Thymus (tissue), 11 donors: ENCODE results near the gene CEACAM18. TPM values are rescaled to one million over a fixed set of nuclear protein-coding genes. Genes with fewer than 3 reads are reported as not detected.
"Not testable (repeated sequence)": the region's sequence is repeated elsewhere in the genome, so short reads cannot be mapped to it uniquely, and the experiment has no call there.

ENCODE experiments used
- DNase-seq, 9 donors: peaks; one replicate each; pipeline ENCODE4 v3.0.0-alpha.2; 2013; ENCODE audit warnings: low spot score in 9 of 9, low read depth in 6 of 9, missing footprints in 1 of 9
- H3K27ac ChIP-seq, 2 donors: one replicate each; pipeline ENCODE4 v1.5.1; 2013; ENCODE audit warnings: control low read depth in 1 of 2, low read depth in 1 of 2, low read length in 1 of 2, mild to moderate bottlenecking in 1 of 2, moderate library complexity in 1 of 2
- H3K27me3 ChIP-seq, 2 donors: one replicate each; pipeline ENCODE4 v1.5.1; 2013; ENCODE audit warnings: low read length in 1 of 2; ENCODE audit not compliant: control insufficient read depth in 2 of 2, insufficient read depth in 1 of 2
- H3K36me3 ChIP-seq, 2 donors: one replicate each; pipeline ENCODE4 v1.5.1; 2013; ENCODE audit warnings: low read length in 1 of 2, mild to moderate bottlenecking in 1 of 2, moderate library complexity in 1 of 2; ENCODE audit not compliant: control insufficient read depth in 2 of 2, insufficient read depth in 2 of 2
- H3K4me1 ChIP-seq, 2 donors: one replicate each; pipeline ENCODE4 v1.5.1; 2013; ENCODE audit warnings: low read length in 2 of 2; ENCODE audit not compliant: control insufficient read depth in 2 of 2, insufficient read depth in 2 of 2
- H3K4me3 ChIP-seq, 2 donors: one replicate each; pipeline ENCODE4 v1.5.1; 2013; ENCODE audit warnings: low read length in 2 of 2, control low read depth in 1 of 2, mild to moderate bottlenecking in 1 of 2
- H3K9me3 ChIP-seq, 2 donors: one replicate each; pipeline ENCODE4 v1.5.1; 2013; ENCODE audit warnings: low read length in 1 of 2, mild to moderate bottlenecking in 1 of 2; ENCODE audit not compliant: control insufficient read depth in 2 of 2, insufficient read depth in 1 of 2
- WGBS: extraction: QIAGEN DNeasy Blood & Tissue Kit; methylation state at CpG from one replicate; pipeline ENCODE4 v1.1.7; 2013; 5-methylcytosine and 5-hydroxymethylcytosine counted together
- polyA plus RNA-seq: library from polyadenylated mRNA; stranded (reverse); fragments of 200-250 nt; gene quantifications from one replicate; pipeline ENCODE4 v1.2.3, GENCODE V29; 2013
- total RNA-seq: library from RNA; stranded (reverse); fragments of 120-200 nt; gene quantifications from one replicate; pipeline ENCODE4 v1.2.4, GENCODE V29; 2013
- donor health status: healthy.

Gene CEACAM18
- total and polyA plus RNA-seq, 2 donors: not detected

GRCh38 chr19:51441410-51442390, 36.6 kb upstream of the CEACAM18 start:
- no peaks in the 10 kb centered on the region for H3K36me3 ChIP-seq
- H3K27ac ChIP-seq: peak overlapping the region; percentile 22 to 79
- WGBS: 13% methylated on average over 31 of the region's 31 CpGs
- no peaks in the 10 kb centered on the region for H3K9me3 ChIP-seq
- H3K4me1 ChIP-seq: peaks cover 16 to 20% of the 10 kb centered on the region in 2 donors
- peak; percentile 46 to 87 (median 71) for DNase-seq
- peak overlapping the region; percentile 28 to 33 for H3K4me3 ChIP-seq
- peaks cover 0 to 3% of the 10 kb centered on the region in 2 donors for H3K27me3 ChIP-seq

DNA sequence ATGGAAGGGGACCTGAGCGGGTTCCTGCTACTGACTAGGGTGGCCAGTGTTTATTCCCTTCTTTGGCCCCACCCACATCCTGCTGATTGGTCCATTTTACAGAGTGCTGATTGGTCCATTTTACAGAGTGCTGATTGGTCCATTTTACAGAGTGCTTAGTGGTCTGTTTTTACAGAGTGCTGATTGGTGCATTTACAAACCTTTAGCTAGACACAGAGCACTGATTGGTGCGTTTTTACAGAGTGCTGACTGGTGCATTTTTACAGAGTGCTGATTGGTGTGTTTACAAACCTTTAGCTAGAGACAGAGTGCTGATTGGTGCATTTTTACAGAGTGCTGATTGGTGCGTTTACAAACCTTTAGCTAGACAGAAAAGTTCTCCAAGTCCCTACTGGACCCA, 30.8 kb upstream of the CEACAM18 start:
- H3K36me3 ChIP-seq, H3K9me3 ChIP-seq, H3K27me3 ChIP-seq, H3K4me3 ChIP-seq, DNase-seq, H3K27ac ChIP-seq, H3K4me1 ChIP-seq: not testable (repeated sequence)
- WGBS: 95% methylated on average over 3 of the region's 3 CpGs

GRCh38 chr19:51448011-51448410, 30.3 kb upstream of the CEACAM18 start:
- Histone ChIP-seq H3K4me3 (no peak overlapping the region), H3K27ac (no peak overlapping the region), H3K4me1 (peaks cover 0 to 8% of the 10 kb centered on the region in 2 donors), H3K36me3 (no peaks in the 10 kb centered on the region), H3K9me3 (no peaks in the 10 kb centered on the region), H3K27me3 (no peaks in the 10 kb centered on the region)
- WGBS: 93% methylated on average over 7 of the region's 7 CpGs
- DNase-seq: no peak

DNA sequence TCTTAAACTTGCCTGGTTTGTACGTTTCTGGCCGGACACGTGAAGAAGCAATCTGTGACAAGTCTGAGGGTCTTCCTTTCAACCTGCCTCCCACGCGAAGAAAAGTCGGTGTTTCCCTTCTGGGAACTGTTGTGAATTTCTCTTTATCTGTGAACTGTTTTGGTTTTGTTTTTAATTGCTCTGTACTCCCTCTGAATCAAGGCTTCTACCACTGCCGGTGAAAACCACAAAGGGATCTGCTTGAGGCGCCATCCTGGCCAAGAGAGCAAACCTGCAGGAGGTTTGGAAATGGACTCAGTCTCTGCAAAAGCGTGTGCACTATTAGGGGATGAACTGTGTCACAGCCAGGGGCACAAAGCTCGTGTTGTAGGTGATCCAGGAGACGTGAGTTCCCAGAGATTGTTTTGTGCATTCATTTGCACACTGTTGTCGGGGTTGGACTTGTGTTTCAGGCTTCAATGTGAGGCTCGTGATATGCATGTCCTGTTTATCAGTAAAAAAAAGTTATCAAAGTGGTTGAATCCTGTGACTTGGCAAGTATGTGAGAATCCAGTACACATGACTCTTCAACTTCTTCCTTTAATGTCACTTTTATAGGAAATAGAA, 29.8 kb upstream of the CEACAM18 start:
- H3K36me3 ChIP-seq: no peaks in the 10 kb centered on the region
- no peaks in the 10 kb centered on the region for H3K27me3 ChIP-seq
- DNase-seq: peak in 1 of 9 donors; percentile 17
- no peak overlapping the region for H3K4me3 ChIP-seq
- peaks cover 0 to 8% of the 10 kb centered on the region in 2 donors for H3K4me1 ChIP-seq
- H3K27ac ChIP-seq: no peak overlapping the region
- H3K9me3 ChIP-seq: no peaks in the 10 kb centered on the region
- 5% methylated on average over 13 of the region's 13 CpGs for whole genome bisulfite sequencing

- 93% methylated on average over 5 of the region's 5 CpGs for whole genome bisulfite sequencing
Measured at GRCh38 chr19:51450730-51451307, 27.5 kb upstream of the CEACAM18 start.

GRCh38 chr19:51456541-51457290, 21.6 kb upstream of the CEACAM18 start:
- no peaks in the 10 kb centered on the region for H3K36me3 ChIP-seq
- peaks cover 0 to 2% of the 10 kb centered on the region in 2 donors for H3K27me3 ChIP-seq
- 92% methylated on average over 11 of the region's 11 CpGs for WGBS
- H3K4me3 ChIP-seq: no peak overlapping the region
- DNase-seq: no peak
- H3K4me1 ChIP-seq: no peaks in the 10 kb centered on the region
- no peak overlapping the region for H3K27ac ChIP-seq
- H3K9me3 ChIP-seq: no peaks in the 10 kb centered on the region

More at GRCh38 chr19:51450730-51451307, 27.5 kb upstream of the CEACAM18 start:
- Histone ChIP-seq H3K27ac (no peak overlapping the region), H3K36me3 (no peaks in the 10 kb centered on the region), H3K4me3 (no peak overlapping the region), H3K27me3 (no peaks in the 10 kb centered on the region), H3K4me1 (peaks cover 0 to 8% of the 10 kb centered on the region in 2 donors), H3K9me3 (no peaks in the 10 kb centered on the region)
- DNase-seq: no peak

DNA sequence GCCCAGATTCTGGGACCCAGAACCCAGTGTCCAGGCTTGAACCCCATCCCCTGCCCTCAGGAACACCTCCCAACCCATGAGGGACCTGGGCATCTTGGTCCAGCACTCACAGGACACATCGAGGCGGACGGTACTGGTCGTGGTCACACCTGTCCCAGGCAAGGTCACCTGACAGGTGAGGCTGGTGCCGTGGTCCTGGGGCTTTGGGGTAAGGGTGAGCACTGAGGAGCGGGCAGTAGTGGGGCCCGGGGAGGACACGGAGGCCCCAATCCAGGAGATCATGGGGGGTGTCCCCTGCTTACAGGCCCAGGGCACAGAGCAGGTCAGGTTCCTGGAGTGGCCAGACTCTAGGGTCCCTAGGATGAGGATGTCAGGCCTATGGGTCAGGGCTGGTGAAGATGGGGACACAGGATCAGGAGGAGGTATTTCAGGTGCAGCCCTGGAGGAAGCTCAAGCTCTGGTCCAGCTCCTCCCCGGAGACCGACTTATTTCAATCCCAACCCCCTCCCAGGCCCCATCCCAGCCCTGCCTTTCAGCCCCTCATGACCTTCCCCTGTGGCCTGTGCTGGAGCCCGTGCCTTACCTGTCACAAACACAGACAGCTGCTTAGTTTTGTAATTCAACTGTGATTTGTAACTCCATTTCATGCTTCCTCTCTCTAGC, 20.9 kb upstream of the CEACAM18 start:
- Histone ChIP-seq H3K4me3 (no peak overlapping the region), H3K4me1 (no peaks in the 10 kb centered on the region), H3K9me3 (no peaks in the 10 kb centered on the region), H3K27me3 (peaks cover 0 to 5% of the 10 kb centered on the region in 2 donors), H3K27ac (peak overlapping the region in 1 of 2 donors; percentile 26), H3K36me3 (no peaks in the 10 kb centered on the region)
- no peak for DNase-seq
- WGBS: 96% methylated on average over 11 of the region's 11 CpGs

GRCh38 chr19:51458051-51458645, 20.2 kb upstream of the CEACAM18 start, which contains the start of gene SIGLEC8:
TSS of gene SIGLEC8 (minus strand) at chr19:51458454. CDS start at chr19:51458387, 67 bp downstream.
- no peaks in the 10 kb centered on the region for H3K36me3 ChIP-seq
- no peaks in the 10 kb centered on the region for H3K4me1 ChIP-seq
- H3K9me3 ChIP-seq: no peaks in the 10 kb centered on the region
- WGBS: 93% methylated on average over 10 of the region's 10 CpGs
- no peak for DNase-seq
- H3K27ac ChIP-seq: peak within 1 kb of the TSS in 1 of 2 donors; percentile 26
- no peak within 1 kb of the TSS for H3K4me3 ChIP-seq
- H3K27me3 ChIP-seq: peaks cover 2 to 11% of the 10 kb centered on the region in 2 donors
